Daoy (cell line): ENCODE measurements around the gene MVD. TPM values are rescaled to one million over a fixed set of nuclear protein-coding genes. Genes with fewer than 3 reads are reported as not detected.

ENCODE experiments used
- DNase-seq: peaks from one replicate; pipeline ENCODE4 v3.0.0-alpha.2; 2015; ENCODE audit warnings: low read depth
- total RNA-seq: library from RNA; depleted of rRNA; stranded (reverse); fragments of >200 nt; shearing (Covaris generic); gene quantifications from 2 replicates; pipeline ENCODE4 v1.2.3, GENCODE V29; 2014

The MVD gene
- total RNA-seq, 1 experiment from 2014 or later, result 27.3 TPM

GRCh38 chr16:88627531-88628411 is 35.1 kb downstream of the MVD start:
- DNase-seq, result no peak

GRCh38 chr16:88626646-88627045 is 36.2 kb downstream of the MVD start:
- DNase-seq, result no peak

GRCh38 chr16:88624977-88625576 is 37.8 kb downstream of the MVD start:
- no peak for DNase-seq

DNA sequence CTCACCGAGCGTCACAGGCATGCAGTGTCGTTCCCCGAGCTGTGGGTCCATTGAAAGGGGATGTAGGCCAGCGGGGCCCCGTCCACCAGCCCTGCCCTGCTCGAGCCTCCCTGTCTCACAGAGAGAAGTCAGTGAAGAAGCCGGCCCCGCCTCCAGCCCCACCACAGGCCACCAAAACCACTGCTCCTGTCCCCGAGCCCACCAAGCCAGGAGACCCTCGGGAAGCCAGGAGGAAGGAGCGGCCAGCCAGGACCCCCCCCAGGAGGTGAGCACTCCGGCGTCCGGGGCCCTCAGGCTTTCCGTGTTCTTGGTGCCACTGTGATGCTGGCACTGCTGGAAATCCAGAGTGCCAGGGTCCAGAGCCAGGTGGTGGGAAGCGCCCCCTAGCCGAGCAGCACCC is 38.4 kb downstream of the MVD start:
- no peak for DNase-seq

DNA sequence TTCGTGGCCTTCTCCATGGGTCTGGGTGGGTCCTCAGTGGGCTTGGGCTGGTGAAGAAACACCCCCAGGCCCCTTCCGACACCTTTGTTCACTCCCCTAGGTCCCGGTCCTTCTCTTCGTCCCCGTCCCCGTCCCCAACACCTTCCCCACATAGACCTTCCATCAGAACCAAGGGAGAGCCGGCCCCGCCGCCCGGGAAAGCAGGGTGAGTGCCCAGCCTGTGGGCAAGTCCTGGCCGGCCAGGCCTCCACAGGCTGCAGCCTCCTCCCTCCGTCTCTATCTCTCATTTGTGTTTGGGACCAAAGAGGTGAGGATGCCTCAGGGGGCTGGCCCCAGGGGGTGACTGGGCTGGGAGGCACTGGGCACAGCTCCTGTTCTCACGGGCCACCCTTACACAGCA is 39.0 kb downstream of the MVD start:
- no peak for DNase-seq

DNA sequence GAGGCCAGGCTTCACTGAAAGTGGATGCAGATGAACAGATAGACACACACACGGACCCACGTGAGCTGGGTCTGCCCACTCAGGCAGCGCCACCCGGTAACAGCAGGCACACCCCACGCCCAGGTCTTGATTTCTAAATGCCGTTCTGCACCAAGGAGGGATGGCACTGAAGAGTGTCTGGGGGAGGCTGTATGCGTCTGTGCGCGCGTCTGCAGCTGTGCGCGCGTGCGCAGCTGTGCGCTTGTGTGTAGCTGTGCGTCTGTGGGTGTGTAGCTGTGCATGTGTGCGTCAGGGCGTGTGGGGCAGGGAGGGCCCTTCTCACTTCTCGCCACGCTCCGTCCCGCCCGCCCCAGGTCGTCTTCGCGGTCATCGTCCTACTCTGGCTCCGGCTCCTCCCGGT is 40.0 kb downstream of the MVD start:
- DNase-seq, result no peak

GRCh38 chr16:88622125-88622524 is 40.8 kb downstream of the MVD start:
- DNase-seq, result no peak

- DNase-seq, result no peak
These were observed 42.8 kb downstream of the MVD start for GRCh38 chr16:88619859-88620815.

- DNase-seq, result no peak
These were observed 43.8 kb downstream of the MVD start for GRCh38 chr16:88618956-88619667.

GRCh38 chr16:88618182-88618955 is 44.5 kb downstream of the MVD start:
- no peak for DNase-seq

DNA sequence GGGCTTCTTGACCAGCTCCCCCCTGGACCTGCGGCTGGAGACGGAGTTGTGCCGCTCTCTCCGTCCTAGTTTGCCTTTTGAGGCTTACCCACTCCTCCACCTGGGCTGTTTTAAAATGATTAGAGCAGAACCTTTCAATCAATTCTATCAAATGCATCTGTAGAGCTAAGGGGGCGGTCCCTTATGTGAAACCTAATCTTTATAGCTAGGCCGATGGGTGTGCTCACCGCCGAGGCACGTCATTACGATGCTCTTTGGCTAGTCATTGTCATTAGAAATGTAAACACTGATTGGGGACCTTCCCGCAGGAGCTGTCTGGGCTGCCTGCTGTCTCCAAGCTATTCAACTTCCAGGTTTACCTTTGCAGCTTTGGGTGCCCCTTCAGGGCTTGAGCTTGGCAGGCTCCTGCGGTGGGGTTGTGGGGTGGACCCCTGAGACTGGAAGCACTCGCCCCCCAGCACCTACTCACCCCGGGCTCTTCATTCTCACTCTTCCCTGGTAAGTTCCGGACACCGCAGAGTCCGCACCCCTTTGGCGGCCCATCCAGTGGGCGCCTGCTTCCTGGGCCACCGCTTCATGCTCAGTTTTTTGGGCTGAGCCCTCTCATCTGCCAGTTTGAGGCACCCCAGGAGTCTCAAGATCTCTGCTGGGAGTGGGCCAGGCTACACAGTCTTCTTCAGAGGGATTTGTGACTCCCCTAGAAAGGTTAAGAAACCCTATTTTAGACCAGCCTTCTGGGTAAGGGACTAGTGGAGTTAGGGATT is 45.4 kb downstream of the MVD start:
- DNase-seq, result no peak

GRCh38 chr16:88616736-88617135 is 46.2 kb downstream of the MVD start:
- DNase-seq, result no peak

DNA sequence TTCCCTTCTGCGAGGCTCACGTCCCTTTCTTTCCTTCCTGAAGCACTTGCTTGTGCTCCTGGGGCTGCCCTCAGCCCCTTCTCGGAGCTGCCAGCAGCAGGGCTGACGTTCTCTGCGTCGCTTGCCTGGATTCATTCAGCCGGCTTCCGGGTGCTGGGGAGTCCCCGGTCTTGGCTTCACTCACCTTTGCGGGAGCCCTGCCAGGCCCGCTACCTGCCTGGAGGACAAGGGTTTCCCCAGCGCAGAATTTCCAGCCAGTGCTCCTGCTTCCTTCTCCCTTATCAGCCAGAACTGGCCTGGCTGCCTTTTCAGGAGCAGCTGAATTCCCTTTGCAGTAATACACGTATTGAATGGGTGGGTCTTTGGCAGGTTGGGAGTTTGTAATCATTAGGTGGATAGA is 46.6 kb downstream of the MVD start:
- DNase-seq, result no peak

GRCh38 chr16:88614818-88615580 is 47.9 kb downstream of the MVD start:
- no peak for DNase-seq

GRCh38 chr16:88613911-88614817 is 48.7 kb downstream of the MVD start:
- DNase-seq, result no peak

GRCh38 chr16:88613293-88613692 is 49.6 kb downstream of the MVD start:
- DNase-seq, result no peak

- DNase-seq, result no peak
These were observed 51.7 kb downstream of the MVD start for GRCh38 chr16:88610909-88611812.
